GM18499 (cell line): ENCODE data around the gene ZNF420.
"Not testable (repeated sequence)": the region's sequence is repeated elsewhere in the genome, so short reads cannot be mapped to it uniquely, and the experiment has no call there.

Experiments
- ATAC-seq: cut with Tn5 transposase; IDR thresholded peaks from one replicate; pipeline ENCODE4 v1.9.1; 2021; ENCODE audit warnings: moderate number of reproducible peaks; ENCODE audit not compliant: insufficient read depth, unreplicated experiment

The ZNF420 gene

GRCh38 chr19:37077934-37078716 lies at the start of gene ZNF420:
Gene ZNF420 (plus strand): TSS chr19:37078433. CDS start chr19:37089119, 10,686 bp downstream.
- peak; percentile 77 for ATAC-seq

DNA sequence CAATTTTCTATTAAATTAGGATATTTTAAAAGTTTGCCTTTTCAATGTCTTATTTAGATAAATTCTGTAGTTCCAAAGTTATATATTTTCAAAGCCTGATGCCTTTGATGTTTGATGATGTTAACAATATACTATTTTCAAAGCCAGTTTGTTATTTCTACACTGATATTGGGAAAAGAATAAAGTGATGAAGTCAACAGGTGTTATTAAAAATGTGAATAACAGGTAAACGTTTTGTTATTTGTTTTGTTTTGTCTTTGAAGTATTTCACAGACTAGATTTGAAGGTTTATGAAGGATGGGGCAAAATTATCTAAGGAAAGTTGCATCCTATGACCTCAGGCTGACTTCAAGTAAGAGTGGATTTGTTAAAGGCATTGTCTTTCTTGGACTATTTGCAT lies 33.1 kb upstream of the ZNF420 start:
- ATAC-seq: no peak

GRCh38 chr19:37055330-37055729 lies 22.9 kb upstream of the ZNF420 start:
- no peak for ATAC-seq

DNA sequence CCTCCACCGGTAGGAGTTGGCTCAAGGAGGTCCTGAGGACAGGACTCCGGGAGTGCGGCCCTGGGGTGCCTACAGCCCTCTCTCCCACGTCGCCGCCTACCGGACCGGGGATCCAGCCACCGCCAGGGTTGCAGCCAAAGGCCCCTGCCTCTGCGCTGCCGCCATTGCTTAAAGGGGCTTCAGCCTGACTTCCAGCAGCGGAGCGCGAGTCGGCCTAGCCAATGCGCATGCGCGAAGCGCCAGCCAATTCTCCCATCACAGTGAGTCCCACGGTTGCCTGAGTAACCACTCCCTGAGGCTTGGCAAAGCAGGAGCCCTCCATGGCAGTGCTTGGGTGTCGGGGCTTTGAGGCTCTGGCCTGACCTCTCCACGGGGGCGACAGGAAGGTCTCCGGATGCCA lies 21.5 kb upstream of the ZNF420 start:
- no peak for ATAC-seq

- no peak for ATAC-seq
Measured at GRCh38 chr19:37059142-37059541, 19.1 kb upstream of the ZNF420 start.

- not testable (repeated sequence) for ATAC-seq
Measured at GRCh38 chr19:37064886-37065285, 13.3 kb upstream of the ZNF420 start.

GRCh38 chr19:37074111-37074510 lies 4.1 kb upstream of the ZNF420 start:
- no peak for ATAC-seq

GRCh38 chr19:37074819-37075362 lies 3.3 kb upstream of the ZNF420 start:
- no peak for ATAC-seq

DNA sequence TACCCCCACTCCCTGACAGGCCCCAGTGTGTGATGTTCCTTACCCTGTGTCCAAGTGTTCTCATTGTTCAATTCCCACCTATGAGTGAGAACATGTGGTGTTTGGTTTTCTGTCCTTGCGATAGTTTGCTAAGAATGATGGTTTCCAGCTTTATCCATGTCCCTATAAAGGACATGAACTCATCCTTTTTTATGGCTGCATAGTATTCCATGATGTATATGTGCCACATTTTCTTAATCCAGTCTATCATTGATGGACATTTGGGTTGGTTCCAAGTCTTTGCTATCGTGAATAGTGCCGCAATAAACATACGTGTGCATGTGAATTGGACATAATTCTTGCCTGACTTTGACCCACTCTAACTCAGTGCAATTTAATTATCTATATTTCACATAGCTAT lies 1.7 kb upstream of the ZNF420 start:
- ATAC-seq: not testable (repeated sequence)

DNA sequence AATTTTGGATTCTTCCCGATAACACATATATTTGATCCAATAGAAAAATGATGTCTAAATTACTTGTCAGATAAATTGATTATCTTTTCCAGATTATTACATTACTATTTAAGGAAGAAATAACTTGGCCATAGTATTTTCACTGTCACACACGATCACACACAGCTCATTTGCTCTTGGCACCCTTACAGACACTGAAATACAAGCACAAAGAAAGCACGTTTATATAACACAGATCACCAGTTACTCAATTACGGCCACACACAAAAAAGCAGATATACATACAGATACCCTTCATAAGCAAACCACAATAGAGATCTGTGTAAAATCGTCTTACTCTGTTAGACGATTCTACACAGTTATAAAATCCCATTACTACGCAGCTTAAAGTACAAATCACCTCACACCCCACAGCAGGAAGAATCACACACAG lies 716 bp upstream of the ZNF420 start:
- no peak for ATAC-seq

DNA sequence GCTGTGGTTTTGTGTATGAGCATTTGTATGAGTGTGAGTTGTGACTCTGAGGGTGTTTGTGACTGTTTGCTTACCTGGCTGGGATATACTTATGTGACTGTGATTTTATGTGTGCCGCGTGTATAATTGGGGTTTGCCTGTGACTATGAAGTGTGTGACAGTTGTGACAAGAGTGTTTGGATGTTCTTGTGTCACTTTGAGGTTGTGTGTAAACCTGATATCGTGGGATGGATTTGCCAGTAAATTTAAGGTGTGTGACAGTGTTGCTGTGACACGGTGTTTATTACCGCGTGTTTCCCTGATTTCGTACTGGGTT lies 442 bp downstream of the ZNF420 start:
- no peak for ATAC-seq

GRCh38 chr19:37079238-37079637 lies 1.0 kb downstream of the ZNF420 start:
- ATAC-seq: no peak

- no peak for ATAC-seq
Measured at GRCh38 chr19:37082307-37082706, 4.1 kb downstream of the ZNF420 start.

DNA sequence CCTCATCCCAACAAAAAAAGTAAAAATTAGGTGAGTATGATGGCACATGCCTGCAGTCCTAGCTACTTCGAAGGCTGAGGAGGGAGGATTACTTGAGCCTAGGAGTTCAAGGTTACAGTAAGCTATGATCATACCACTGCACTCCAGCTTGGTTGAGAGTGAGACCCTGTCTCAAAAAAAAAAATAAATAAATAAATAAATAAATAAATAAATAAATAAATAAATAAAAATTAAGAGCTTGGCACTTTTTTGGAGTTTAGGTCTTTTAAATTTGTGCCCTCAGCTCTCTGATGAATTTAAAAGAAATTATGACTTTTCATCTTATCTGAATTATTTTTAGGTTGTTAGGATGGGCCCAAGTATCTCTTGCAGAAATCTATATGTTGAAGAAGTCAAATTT lies 8.9 kb downstream of the ZNF420 start:
- no peak for ATAC-seq

DNA sequence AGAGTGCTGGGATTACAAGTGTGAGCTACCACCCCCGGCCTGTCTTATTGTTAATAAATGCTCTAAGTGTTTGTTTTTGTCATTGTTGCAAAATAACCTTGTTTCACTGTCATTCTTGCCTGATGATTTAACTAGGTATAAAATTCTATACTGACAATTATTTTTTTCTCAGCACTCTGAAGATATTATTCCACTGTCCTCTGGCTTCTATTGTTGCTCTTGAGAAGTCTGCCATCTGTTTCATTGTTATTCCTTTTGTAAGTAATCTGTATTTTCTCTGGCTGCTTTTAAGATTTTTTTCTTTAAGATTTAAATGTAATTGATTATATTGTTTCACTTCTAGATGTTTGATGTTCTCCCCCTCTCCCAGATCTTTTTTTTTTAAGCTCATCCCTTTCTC lies 17.6 kb downstream of the ZNF420 start:
- no peak for ATAC-seq

- no peak for ATAC-seq
Measured at GRCh38 chr19:37098570-37098969, 20.3 kb downstream of the ZNF420 start.

GRCh38 chr19:37104135-37104534 lies 25.9 kb downstream of the ZNF420 start:
- not testable (repeated sequence) for ATAC-seq

DNA sequence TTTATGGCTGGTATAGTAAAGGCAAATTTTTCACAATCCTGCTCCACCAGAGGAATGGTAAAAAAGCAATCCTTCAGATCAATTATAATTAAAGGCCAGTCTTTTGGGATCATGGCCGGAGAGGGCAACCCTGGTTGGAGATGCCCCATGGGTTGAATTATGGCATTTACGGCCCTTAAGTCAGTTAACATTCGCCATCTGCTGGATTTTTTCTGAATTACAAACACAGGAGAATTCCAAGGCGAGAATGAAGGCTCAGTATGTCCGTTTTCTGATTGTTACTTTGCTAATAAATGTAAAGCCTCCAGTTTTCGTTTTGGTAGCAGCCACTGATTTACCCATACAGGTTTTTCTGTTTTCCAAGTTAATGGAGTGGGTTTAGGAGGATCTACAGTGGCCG lies 33.5 kb downstream of the ZNF420 start:
- not testable (repeated sequence) for ATAC-seq

- no peak for ATAC-seq
Measured at GRCh38 chr19:37114001-37114400, 35.8 kb downstream of the ZNF420 start.

DNA sequence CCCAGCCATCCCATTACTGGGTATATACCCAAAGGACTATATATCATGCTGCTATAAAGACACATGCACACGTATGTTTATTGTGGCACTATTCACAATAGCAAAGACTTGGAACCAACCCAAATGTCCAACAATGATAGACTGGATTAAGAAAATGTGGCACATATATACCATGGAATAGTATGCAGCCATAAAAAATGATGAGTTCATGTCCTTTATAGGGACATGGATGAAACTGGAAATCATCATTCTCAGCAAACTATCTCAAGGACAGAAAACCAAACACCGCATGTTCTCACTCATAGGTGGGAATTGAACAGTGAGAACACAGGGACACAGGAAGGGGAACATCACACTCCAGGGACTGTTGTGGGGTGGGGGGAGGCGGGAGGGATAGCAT lies 43.9 kb downstream of the ZNF420 start:
- not testable (repeated sequence) for ATAC-seq

- ATAC-seq: no peak
Measured at GRCh38 chr19:37127999-37128820, 50.0 kb downstream of the ZNF420 start.
